Stomach smooth muscle (tissue), 2 donors: Measurements from ENCODE around the gene CSF2.

Experiments
- H3K27ac ChIP-seq: one replicate; pipeline ENCODE4 v1.7.0; 2013; ENCODE audit warnings: mild to moderate bottlenecking, low read length, inconsistent platforms
- H3K27me3 ChIP-seq, 2 donors: one replicate each; pipeline ENCODE4 v1.7.0; 2013; ENCODE audit warnings: low read length in 2 of 2; ENCODE audit not compliant: insufficient read depth in 2 of 2, control insufficient read depth in 1 of 2
- H3K36me3 ChIP-seq, 2 donors: one replicate each; pipeline ENCODE4 v1.7.0; 2013; ENCODE audit warnings: low read length in 2 of 2; ENCODE audit not compliant: control insufficient read depth in 2 of 2, insufficient read depth in 2 of 2
- H3K4me1 ChIP-seq: one replicate; pipeline ENCODE4 v1.7.0; 2013; ENCODE audit warnings: low read length; ENCODE audit not compliant: control insufficient read depth, insufficient read depth
- H3K4me3 ChIP-seq, 2 donors: one replicate each; pipeline ENCODE4 v1.7.0; 2013; ENCODE audit warnings: low read length in 2 of 2
- H3K9ac ChIP-seq, 2 donors: one replicate each; pipeline ENCODE4 v1.7.0; 2013; ENCODE audit warnings: low read length in 2 of 2, mild to moderate bottlenecking in 1 of 2
- H3K9me3 ChIP-seq, 2 donors: one replicate each; pipeline ENCODE4 v1.7.0; 2013; ENCODE audit warnings: low read length in 2 of 2; ENCODE audit not compliant: control insufficient read depth in 2 of 2
- donor health status: healthy.
- donor health status: Pancreatic carcinoma.

CSF2 gene

DNA sequence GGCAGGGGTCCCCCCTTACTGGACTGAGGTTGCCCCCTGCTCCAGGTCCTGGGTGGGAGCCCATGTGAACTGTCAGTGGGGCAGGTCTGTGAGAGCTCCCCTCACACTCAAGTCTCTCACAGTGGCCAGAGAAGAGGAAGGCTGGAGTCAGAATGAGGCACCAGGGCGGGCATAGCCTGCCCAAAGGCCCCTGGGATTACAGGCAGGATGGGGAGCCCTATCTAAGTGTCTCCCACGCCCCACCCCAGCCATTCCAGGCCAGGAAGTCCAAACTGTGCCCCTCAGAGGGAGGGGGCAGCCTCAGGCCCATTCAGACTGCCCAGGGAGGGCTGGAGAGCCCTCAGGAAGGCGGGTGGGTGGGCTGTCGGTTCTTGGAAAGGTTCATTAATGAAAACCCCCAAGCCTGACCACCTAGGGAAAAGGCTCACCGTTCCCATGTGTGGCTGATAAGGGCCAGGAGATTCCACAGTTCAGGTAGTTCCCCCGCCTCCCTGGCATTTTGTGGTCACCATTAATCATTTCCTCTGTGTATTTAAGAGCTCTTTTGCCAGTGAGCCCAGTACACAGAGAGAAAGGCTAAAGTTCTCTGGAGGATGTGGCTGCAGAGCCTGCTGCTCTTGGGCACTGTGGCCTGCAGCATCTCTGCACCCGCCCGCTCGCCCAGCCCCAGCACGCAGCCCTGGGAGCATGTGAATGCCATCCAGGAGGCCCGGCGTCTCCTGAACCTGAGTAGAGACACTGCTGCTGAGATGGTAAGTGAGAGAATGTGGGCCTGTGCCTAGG is at the start of gene CSF2:
Gene CSF2 (plus strand): TSS at position 559 of the 783 bp plus-strand sequence. CDS start 35 bp downstream, at position 594.
- no peaks in the 10 kb centered on the region for H3K4me1 ChIP-seq
- H3K27me3 ChIP-seq: no peaks in the 10 kb centered on the region
- no peak within 1 kb of the TSS for H3K9ac ChIP-seq
- no peak within 1 kb of the TSS for H3K4me3 ChIP-seq
- no peak within 1 kb of the TSS for H3K27ac ChIP-seq
- no peaks in the 10 kb centered on the region for H3K9me3 ChIP-seq
- no peaks in the 10 kb centered on the region for H3K36me3 ChIP-seq

DNA sequence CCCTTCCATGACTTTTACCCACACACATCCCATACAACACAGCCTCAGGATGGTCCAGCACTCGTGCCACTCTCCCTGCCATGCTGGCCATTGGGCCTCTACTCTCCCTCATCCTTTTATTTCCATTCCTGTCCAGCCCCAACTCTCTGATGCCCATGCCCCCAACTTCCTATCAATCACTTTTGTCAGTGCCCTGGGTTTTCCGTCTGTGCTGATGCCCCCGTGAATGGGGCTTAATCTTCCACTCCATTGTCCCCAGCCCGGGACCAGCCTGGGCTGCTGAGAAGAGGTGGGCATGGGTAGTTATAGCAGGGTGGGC is 49.5 kb upstream of the CSF2 start:
- Histone ChIP-seq H3K4me3 (no peak overlapping the region), H3K36me3 (no peaks in the 10 kb centered on the region), H3K27me3 (peaks cover 0 to 3% of the 10 kb centered on the region in 2 donors), H3K27ac (no peak overlapping the region), H3K4me1 (no peaks in the 10 kb centered on the region), H3K9ac (no peak overlapping the region), H3K9me3 (no peaks in the 10 kb centered on the region)

- Histone ChIP-seq H3K4me3 (no peak overlapping the region), H3K4me1 (no peaks in the 10 kb centered on the region), H3K9ac (no peak overlapping the region), H3K27me3 (peaks cover 0 to 3% of the 10 kb centered on the region in 2 donors), H3K9me3 (no peaks in the 10 kb centered on the region), H3K36me3 (no peaks in the 10 kb centered on the region), H3K27ac (no peak overlapping the region)
Measured at GRCh38 chr5:132024789-132025402, 48.7 kb upstream of the CSF2 start.

DNA sequence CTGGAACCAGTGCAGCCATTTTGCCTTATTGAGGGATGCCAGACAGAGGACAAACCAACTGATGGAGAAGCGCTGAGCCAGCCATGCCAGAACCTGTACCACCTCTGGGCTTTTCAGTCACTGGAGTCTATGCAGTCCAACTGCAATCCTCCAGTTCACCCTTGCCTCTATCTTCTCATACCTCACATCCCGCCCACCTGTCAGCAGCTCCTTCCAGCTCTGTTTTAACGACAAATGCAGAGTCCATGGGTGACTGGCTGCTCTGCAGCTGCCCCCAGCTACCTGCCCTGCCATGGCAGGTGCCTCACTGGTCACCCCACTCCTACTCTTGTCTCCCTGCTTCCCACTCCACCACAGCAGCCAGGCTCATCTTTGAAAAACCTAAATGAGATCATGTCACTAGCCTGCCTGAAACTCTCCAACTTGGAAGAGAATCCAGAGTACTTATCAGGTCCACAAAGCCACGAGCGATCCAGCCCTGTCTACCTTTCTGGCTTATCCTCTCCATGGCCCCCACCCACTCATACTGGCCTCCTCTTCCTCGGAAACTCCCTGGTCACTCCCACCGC is 48.1 kb upstream of the CSF2 start:
- Histone ChIP-seq H3K27ac (no peak overlapping the region), H3K4me1 (no peaks in the 10 kb centered on the region), H3K9me3 (no peaks in the 10 kb centered on the region), H3K27me3 (peaks cover 0 to 3% of the 10 kb centered on the region in 2 donors), H3K36me3 (no peaks in the 10 kb centered on the region), H3K4me3 (no peak overlapping the region), H3K9ac (no peak overlapping the region)

GRCh38 chr5:132026516-132027008 is 47.0 kb upstream of the CSF2 start:
- H3K9ac ChIP-seq: no peak overlapping the region
- H3K27ac ChIP-seq: no peak overlapping the region
- no peaks in the 10 kb centered on the region for H3K9me3 ChIP-seq
- peaks cover 0 to 3% of the 10 kb centered on the region in 2 donors for H3K27me3 ChIP-seq
- no peaks in the 10 kb centered on the region for H3K4me1 ChIP-seq
- no peak overlapping the region for H3K4me3 ChIP-seq
- H3K36me3 ChIP-seq: no peaks in the 10 kb centered on the region

- H3K9me3 ChIP-seq: no peaks in the 10 kb centered on the region
- no peaks in the 10 kb centered on the region for H3K4me1 ChIP-seq
- no peak overlapping the region for H3K4me3 ChIP-seq
- no peaks in the 10 kb centered on the region for H3K36me3 ChIP-seq
- H3K9ac ChIP-seq: no peak overlapping the region
- H3K27ac ChIP-seq: no peak overlapping the region
- peaks cover 0 to 3% of the 10 kb centered on the region in 2 donors for H3K27me3 ChIP-seq
Measured at GRCh38 chr5:132027027-132027426, 46.6 kb upstream of the CSF2 start.

DNA sequence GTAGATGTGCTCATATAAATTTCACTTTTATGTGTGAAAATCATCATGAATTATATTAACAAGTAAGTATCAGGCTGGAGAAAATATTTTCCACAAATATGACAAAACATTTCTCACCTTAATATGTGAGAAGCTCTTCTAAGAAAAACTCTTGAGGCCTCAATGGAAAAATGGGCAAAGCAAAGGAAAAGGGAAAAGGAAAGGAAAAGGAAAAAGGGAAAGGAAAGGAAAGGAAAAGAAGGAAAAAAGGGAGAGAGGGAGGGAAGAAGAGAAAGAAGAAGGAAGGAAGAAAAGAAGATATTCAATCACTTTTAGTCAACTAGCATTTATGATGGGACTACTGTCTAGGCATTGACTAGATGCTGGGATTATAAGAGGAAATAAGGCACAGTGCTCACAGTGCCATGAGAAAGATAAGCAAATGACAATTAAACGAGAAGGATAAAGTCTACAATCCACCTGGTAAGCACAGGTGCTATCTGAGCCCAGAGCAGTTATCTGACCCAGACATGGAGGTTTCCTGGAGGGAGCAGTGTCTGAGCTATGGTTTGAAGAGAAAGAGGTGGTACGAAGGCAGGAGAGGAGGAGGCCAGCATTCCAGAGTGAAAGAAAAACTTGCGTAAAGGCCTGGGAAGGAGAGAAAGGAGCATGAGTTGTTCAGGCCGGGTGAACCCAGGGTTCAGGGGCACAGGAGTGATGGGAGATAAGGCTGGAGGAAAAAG is 43.8 kb upstream of the CSF2 start:
- Histone ChIP-seq H3K4me3 (no peak overlapping the region), H3K9me3 (no peaks in the 10 kb centered on the region), H3K36me3 (no peaks in the 10 kb centered on the region), H3K9ac (no peak overlapping the region), H3K27me3 (peaks cover 0 to 3% of the 10 kb centered on the region in 2 donors), H3K4me1 (no peaks in the 10 kb centered on the region), H3K27ac (no peak overlapping the region)

DNA sequence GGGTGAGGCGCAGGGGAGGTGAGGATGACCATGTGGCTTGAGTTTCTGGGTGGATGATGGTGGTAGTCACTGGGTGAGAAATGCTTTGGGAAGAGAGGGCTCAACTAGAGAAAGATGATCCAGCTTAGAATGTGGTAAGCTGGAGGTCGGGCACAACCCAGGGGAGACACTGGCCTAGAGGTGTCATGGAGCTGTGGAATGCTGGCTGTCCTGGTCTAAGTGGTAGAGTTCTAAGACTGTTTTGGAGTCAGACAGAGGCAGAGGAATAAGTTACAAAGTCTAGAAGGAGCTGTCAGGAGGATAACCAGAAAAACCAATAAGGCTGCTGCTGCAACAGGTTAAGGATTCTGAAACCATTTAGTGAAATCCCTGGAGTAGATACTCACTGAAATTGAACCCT is 43.0 kb upstream of the CSF2 start:
- Histone ChIP-seq H3K9ac (no peak overlapping the region), H3K27ac (no peak overlapping the region), H3K4me3 (no peak overlapping the region), H3K4me1 (no peaks in the 10 kb centered on the region), H3K36me3 (no peaks in the 10 kb centered on the region), H3K27me3 (peaks cover 0 to 3% of the 10 kb centered on the region in 2 donors), H3K9me3 (no peaks in the 10 kb centered on the region)

DNA sequence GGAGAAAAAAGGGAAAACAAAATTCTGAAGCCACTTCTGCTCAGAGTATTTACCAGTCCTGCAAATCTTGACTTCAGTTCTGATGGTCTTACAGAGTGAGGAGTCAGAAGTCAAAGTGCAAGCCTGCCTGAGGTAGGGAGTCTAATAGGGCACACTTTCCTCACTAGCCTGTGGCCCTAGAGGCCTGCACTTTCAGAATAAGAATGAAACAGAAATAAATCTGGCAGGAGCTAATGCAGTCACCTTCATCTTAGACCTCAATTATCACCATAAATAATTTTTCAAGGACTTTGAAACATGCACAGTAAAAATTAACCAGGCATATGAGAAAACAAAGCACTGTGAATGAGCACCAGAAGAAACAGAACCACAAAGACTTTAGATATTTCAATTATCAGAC is 41.4 kb upstream of the CSF2 start:
- Histone ChIP-seq H3K4me1 (no peaks in the 10 kb centered on the region), H3K27ac (no peak overlapping the region), H3K4me3 (no peak overlapping the region), H3K27me3 (no peaks in the 10 kb centered on the region), H3K36me3 (no peaks in the 10 kb centered on the region), H3K9me3 (no peaks in the 10 kb centered on the region), H3K9ac (no peak overlapping the region)

- Histone ChIP-seq H3K9me3 (no peaks in the 10 kb centered on the region), H3K27ac (no peak overlapping the region), H3K4me3 (no peak overlapping the region), H3K36me3 (no peaks in the 10 kb centered on the region), H3K9ac (no peak overlapping the region), H3K27me3 (no peaks in the 10 kb centered on the region), H3K4me1 (no peaks in the 10 kb centered on the region)
Measured at GRCh38 chr5:132033122-132033521, 40.5 kb upstream of the CSF2 start.
